Measurements from ENCODE around the gene GEMIN2. TPM values are rescaled to one million over a fixed set of nuclear protein-coding genes. Genes with fewer than 3 reads are reported as not detected.
"Not testable (repeated sequence)": the region's sequence is repeated elsewhere in the genome, so short reads cannot be mapped to it uniquely, and the experiment has no call there.

Gene GEMIN2
- total RNA-seq, 4 donors from 2014 or later: 9.7 to 19.8 (median 19.0) TPM

- intact Hi-C loops (cut with DNase I): loop anchor here (10.0 kb wide), 2 partner anchors 55 to 325 kb away; partner anchors contain the start of gene FBXO33
- TF ChIP-seq CTCF (IDR thresholded peaks at IDR 0.05): no peak
- no peak for TF ChIP-seq POLR2A (IDR thresholded peaks at IDR 0.05)
- Histone ChIP-seq H3K27ac (no peak overlapping the region), H3K4me1 (peaks cover 5 to 21% (median 5%) of the 10 kb centered on the region in 3 donors), H3K4me3 (peak overlapping the region in 1 of 4 donors; percentile 32), H3K9me3 (no peaks in the 10 kb centered on the region), H3K36me3 (no peaks in the 10 kb centered on the region), H3K27me3 (no peaks in the 10 kb centered on the region)
- DNase-seq: no peak
- 64 to 72% methylated on average over 12 of the region's 12 CpGs for WGBS, 2 donors
Measured at GRCh38 chr14:39109893-39110715, 4.0 kb upstream of the GEMIN2 start.

- H3K36me3 ChIP-seq: peaks cover 0 to 12% (median 5%) of the 10 kb centered on the region in 3 donors
- H3K4me1 ChIP-seq: peaks cover 6 to 30% (median 7%) of the 10 kb centered on the region in 3 donors
- peak overlapping the region; percentile 81 to 92 (median 84) for H3K27ac ChIP-seq
- no peak for TF ChIP-seq CTCF (IDR thresholded peaks at IDR 0.05)
- TF ChIP-seq POLR2A (IDR thresholded peaks at IDR 0.05): no peak
- peak overlapping the region; percentile 68 to 79 (median 71) for H3K4me3 ChIP-seq
- no peaks in the 10 kb centered on the region for H3K27me3 ChIP-seq
- intact Hi-C loops (cut with DNase I): loop anchor here (10.0 kb wide), 1 partner anchor 51 kb away; no protein-coding TSS in a partner anchor
- DNase-seq: no peak
- no peaks in the 10 kb centered on the region for H3K9me3 ChIP-seq
- 61 to 77% methylated on average over 3 of the region's 3 CpGs for WGBS, 2 donors
Measured at GRCh38 chr14:39113685-39114072, 444 bp upstream of the GEMIN2 start.

GRCh38 chr14:39122330-39123138 lies 8.4 kb downstream of the GEMIN2 start:
- WGBS, 2 donors: 79 to 86% methylated on average over 3 of the region's 3 CpGs
- H3K27ac ChIP-seq: peak overlapping the region in 2 of 4 donors; percentile 9 to 25
- DNase-seq: no peak
- no peaks in the 10 kb centered on the region for H3K9me3 ChIP-seq
- no peak for TF ChIP-seq POLR2A (IDR thresholded peaks at IDR 0.05)
- TF ChIP-seq CTCF (IDR thresholded peaks at IDR 0.05): no peak
- intact Hi-C loops (cut with DNase I): no loop called here
- no peaks in the 10 kb centered on the region for H3K27me3 ChIP-seq
- peaks cover 0 to 99% (median 13%) of the 10 kb centered on the region in 3 donors for H3K36me3 ChIP-seq
- H3K4me1 ChIP-seq: no peaks in the 10 kb centered on the region
- no peak overlapping the region for H3K4me3 ChIP-seq

- H3K4me1 ChIP-seq; H3K9me3 ChIP-seq; H3K4me3 ChIP-seq; DNase-seq; H3K27me3 ChIP-seq; intact Hi-C loops (cut with DNase I); H3K27ac ChIP-seq: not testable (repeated sequence)
- peaks cover 0 to 95% (median 22%) of the 10 kb centered on the region in 3 donors for H3K36me3 ChIP-seq
- whole genome bisulfite sequencing, 2 donors: 94 to 97% methylated on average over 8 of the region's 8 CpGs
Measured at GRCh38 chr14:39137835-39138234, 23.7 kb downstream of the GEMIN2 start.

- no peaks in the 10 kb centered on the region for H3K9me3 ChIP-seq
- no peaks in the 10 kb centered on the region for H3K4me1 ChIP-seq
- H3K27ac ChIP-seq: no peak overlapping the region
- intact Hi-C loops (cut with DNase I): no loop called here
- H3K27me3 ChIP-seq: no peaks in the 10 kb centered on the region
- TF ChIP-seq CTCF (IDR thresholded peaks at IDR 0.05): no peak
- TF ChIP-seq POLR2A (IDR thresholded peaks at IDR 0.05): no peak
- WGBS, 2 donors: 73 to 85% methylated on average over 1 of the region's 1 CpG
- H3K36me3 ChIP-seq: peaks cover 0 to 98% (median 22%) of the 10 kb centered on the region in 3 donors
- no peak overlapping the region for H3K4me3 ChIP-seq
- no peak for DNase-seq
Measured at GRCh38 chr14:39138440-39138839, 24.3 kb downstream of the GEMIN2 start.
